HepG2 (cell line): ENCODE measurements around the gene ATIC. TPM values are rescaled to one million over a fixed set of nuclear protein-coding genes. Genes with fewer than 3 reads are reported as not detected.

ENCODE experiments used
- ATAC-seq: fragments of 200-7000 bp; cut with Tn5 transposase; 3 replicates; pipeline ENCODE4 v1.9.1; 2020; ENCODE audit warnings: mild to moderate bottlenecking, moderate library complexity
- BruUV-seq: library from RNA; stranded (reverse); fragments of 400-500 nt; replicated peaks from 2 replicates; lab custom pipeline; 2021; lab: Mats Ljungman, UMichigan
- CTCF ChIA-PET: fragments of 300-600 bp; formaldehyde crosslinking; extraction: SDS; loops from one replicate; lab custom pipeline; 2021; ENCODE audit warnings: low total read pairs, inconsistent platforms, low intra/inter-chr PET ratio; lab: Yijun Ruan, JAX
- POLR2A ChIA-PET: fragments of 350-600 bp; sonication (Branson Sonifier 250); formaldehyde crosslinking; loops from one replicate; lab custom pipeline; 2020; ENCODE audit warnings: antibody characterized with exemption, inconsistent platforms; lab: Yijun Ruan, JAX
- DNase-seq: peaks from one replicate; pipeline ENCODE4 v3.0.0-alpha.2; 2015; ENCODE audit warnings: low spot score
- FAIRE-seq: peaks from 3 replicates; lab custom pipeline; 2011; peaks lifted over from hg19 to GRCh38; lab: Jason Lieb, UNC
- H2AFZ ChIP-seq: one replicate; pipeline ENCODE4 v1.6.1; 2011; ENCODE audit warnings: low read length, inconsistent platforms
- H3K27ac ChIP-seq: fragments of 300-600 bp; 3 replicates; pipeline ENCODE4 v1.8.0; 2011; ENCODE audit warnings: mixed run types, mild to moderate bottlenecking, mixed read lengths, low read length, inconsistent platforms; ENCODE audit not compliant: insufficient read depth; ENCODE audit errors: extremely low read length
- H3K27me3 ChIP-seq, 2 experiments: fragments of 200-600 bp in 1 of 2; 2 replicates in 1 of 2; 3 replicates in 1 of 2; pipeline versions ENCODE4 v1.6.0 to v1.8.0; 2011; ENCODE audit warnings: low read length in 2 of 2, mild to moderate bottlenecking in 2 of 2, moderate library complexity in 2 of 2, inconsistent platforms in 1 of 2; ENCODE audit not compliant: insufficient read depth in 2 of 2, control insufficient read depth in 1 of 2
- H3K36me3 ChIP-seq, 2 experiments: fragments of 200-600 bp in 1 of 2; replicated peaks in 1 of 2; 2 replicates in 1 of 2; 3 replicates in 1 of 2; pipeline versions ENCODE4 v1.5.1 to v1.8.0; 2011; ENCODE audit warnings: low read length in 2 of 2, inconsistent platforms in 1 of 2; ENCODE audit not compliant: insufficient read depth in 2 of 2, control insufficient read depth in 1 of 2
- H3K4me1 ChIP-seq: 2 replicates; pipeline ENCODE4 v1.5.1; 2012; ENCODE audit warnings: low read length, inconsistent platforms; ENCODE audit not compliant: insufficient read depth
- H3K4me2 ChIP-seq: 2 replicates; pipeline ENCODE4 v1.6.0; 2011; ENCODE audit warnings: low read depth, low read length, inconsistent platforms
- H3K4me3 ChIP-seq, 3 experiments: fragments of 200-600 bp in 1 of 3; sonication (generic), shearing (Covaris generic) in 1 of 3; replicated peaks in 1 of 3; 2 replicates each; pipeline ENCODE4 v1.5.1; 2011 to 2016; ENCODE audit warnings: low read length in 3 of 3, inconsistent platforms in 2 of 3, low read depth in 2 of 3, mild to moderate bottlenecking in 2 of 3, control low read depth in 1 of 3, mixed read lengths in 1 of 3; ENCODE audit not compliant: insufficient read depth in 1 of 3
- H3K79me2 ChIP-seq: one replicate; pipeline ENCODE4 v1.6.1; 2011; ENCODE audit warnings: low read length, inconsistent platforms; ENCODE audit not compliant: insufficient read depth
- H3K9ac ChIP-seq: 2 replicates; pipeline ENCODE4 v1.6.0; 2011; ENCODE audit warnings: mild to moderate bottlenecking, low read depth, low read length, inconsistent platforms; ENCODE audit not compliant: insufficient read depth
- H3K9me3 ChIP-seq: 2 replicates; pipeline ENCODE4 v1.5.1; 2012; ENCODE audit warnings: mild to moderate bottlenecking, low read length
- H4K20me1 ChIP-seq: 2 replicates; pipeline ENCODE4 v1.6.0; 2011; ENCODE audit warnings: inconsistent platforms, mild to moderate bottlenecking, low read length, moderate library complexity; ENCODE audit not compliant: insufficient read depth
- ARHGAP35 ChIP-seq: sonication (generic); formaldehyde crosslinking; IDR thresholded peaks from 2 replicates; pipeline ENCODE4 v1.9.0; 2022; ENCODE audit warnings: mild to moderate bottlenecking, inconsistent platforms, moderate library complexity, missing genetic modification reagents, borderline replicate concordance
- FOSL2 ChIP-seq: sonication (generic); formaldehyde crosslinking; IDR thresholded peaks from 2 replicates; pipeline ENCODE4 v1.4.0; 2020; ENCODE audit warnings: missing genetic modification reagents
- FOXC1 ChIP-seq: sonication (generic); formaldehyde crosslinking; IDR thresholded peaks from 2 replicates; pipeline ENCODE4 v1.8.0; 2022; ENCODE audit warnings: mild to moderate bottlenecking, missing genetic modification reagents, borderline replicate concordance
- FOXM1 ChIP-seq: sonication (generic); formaldehyde crosslinking; IDR thresholded peaks from 2 replicates; pipeline ENCODE4 v1.5.0; 2020; ENCODE audit warnings: missing genetic modification reagents
- HMG20A ChIP-seq: IDR thresholded peaks from 2 replicates; pipeline ENCODE4 v1.6.1; 2016; ENCODE audit warnings: borderline replicate concordance
- MXD3 ChIP-seq: IDR thresholded peaks from 2 replicates; pipeline ENCODE4 v1.6.1; 2016; ENCODE audit warnings: mild to moderate bottlenecking, missing biosample characterization, missing genetic modification reagents
- MYC ChIP-seq: sonication (generic); formaldehyde crosslinking; IDR thresholded peaks from 2 replicates; pipeline ENCODE4 v1.9.0; 2021; ENCODE audit warnings: missing genetic modification reagents, borderline replicate concordance
- RXRA ChIP-seq: sonication (generic); formaldehyde crosslinking; IDR thresholded peaks from 2 replicates; pipeline ENCODE4 v1.5.1; 2020; ENCODE audit warnings: missing genetic modification reagents
- TERF1 ChIP-seq: sonication (generic); formaldehyde crosslinking; IDR thresholded peaks from 2 replicates; pipeline ENCODE4 v1.8.0; 2022; ENCODE audit warnings: mild to moderate bottlenecking, missing genetic modification reagents, moderate library complexity
- TFE3 ChIP-seq: IDR thresholded peaks from 2 replicates; pipeline ENCODE4 v1.6.1; 2016
- THYN1 ChIP-seq: sonication (generic); formaldehyde crosslinking; IDR thresholded peaks from 2 replicates; pipeline ENCODE4 v1.8.1; 2023; ENCODE audit warnings: low read depth, mild to moderate bottlenecking, moderate library complexity, missing genetic modification reagents, borderline replicate concordance
- ZBTB8A ChIP-seq: sonication (generic); formaldehyde crosslinking; IDR thresholded peaks from 2 replicates; pipeline ENCODE4 v1.4.0; 2020; ENCODE audit warnings: mild to moderate bottlenecking, low read depth, missing genetic modification reagents, borderline replicate concordance
- ZFAT ChIP-seq: sonication (generic); formaldehyde crosslinking; conservative IDR thresholded peaks from 2 replicates; pipeline ENCODE4 v1.8.1; 2023; ENCODE audit warnings: missing genetic modification reagents, inconsistent platforms
- ZNF333 ChIP-seq: sonication (generic); formaldehyde crosslinking; IDR thresholded peaks from 2 replicates; pipeline ENCODE4 v1.4.0; 2020; ENCODE audit warnings: mild to moderate bottlenecking, missing genetic modification reagents, borderline replicate concordance
- ZNF704 ChIP-seq: sonication (generic); formaldehyde crosslinking; IDR thresholded peaks from 2 replicates; pipeline ENCODE4 v1.8.1; 2023; ENCODE audit warnings: mild to moderate bottlenecking, inconsistent platforms, moderate library complexity, missing genetic modification reagents, borderline replicate concordance
- ZNF790 ChIP-seq: sonication (generic); formaldehyde crosslinking; IDR thresholded peaks from 2 replicates; pipeline ENCODE4 v1.8.0; 2022; ENCODE audit warnings: missing genetic modification reagents, mild to moderate bottlenecking, borderline replicate concordance
- ZNF879 ChIP-seq: sonication (generic); formaldehyde crosslinking; IDR thresholded peaks from 2 replicates; pipeline ENCODE4 v1.8.1; 2023; ENCODE audit warnings: missing genetic modification reagents
- WGBS: methylation state at CpG from one replicate; pipeline ENCODE4 v1.1.6; 2017; ENCODE audit warnings: low lambda C conversion rate; 5-methylcytosine and 5-hydroxymethylcytosine counted together
- in situ Hi-C: cut with HindIII; loops from 2 replicates; pipeline ENCODE4 v1.10.0; 2017; ENCODE audit warnings: low pct_unique_long_range_greater_than_20kb; ENCODE audit not compliant: extremely low pct_ligation_motif_present
- intact Hi-C: fragments of 100-400 bp; cut with micrococcal nuclease; formaldehyde crosslinking; loops from one replicate; pipeline ENCODE4 v1.10.0; 2022; ENCODE audit not compliant: unreplicated experiment
- polyA plus RNA-seq, 8 experiments: library from polyadenylated mRNA; depleted of rRNA in 3 of 8; stranded (reverse) in 7 of 8; unstranded in 1 of 8; fragments of >200 nt; fragmentation: Illumina TruSeq in 4 of 8; extraction: Trizol in 4 of 8; gene quantifications; 2 replicates each; pipeline versions ENCODE4 v1.2.1 to v1.2.3, GENCODE V29; 2011 to 2016; ENCODE audit warnings: low read depth in 4 of 8, missing spikeins in 1 of 8, mixed read lengths in 1 of 8; ENCODE audit not compliant: insufficient read depth in 1 of 8
- total RNA-seq, 5 experiments: library from RNA; depleted of rRNA; stranded (reverse); fragments of >200 nt; fragmentation: Illumina TruSeq; extraction: Trizol; gene quantifications; 2 replicates each; pipeline ENCODE4 v1.2.3, GENCODE V29; 2016; ENCODE audit warnings: low read depth in 1 of 5

Gene ATIC
- total and polyA plus RNA-seq, 2 of the 13 experiments (the other 11 are each of a cell fraction or from before 2014, with no cell fraction given), result 89.8 to 146 TPM

- TF ChIP-seq ZNF704 (CRISPR knock-in tag) (no peak), MYC (CRISPR knock-in tag) (no peak), MXD3 (CRISPR knock-in tag) (no peak), FOXM1 (CRISPR knock-in tag) (no peak), ARHGAP35 (no peak)
- TF ChIP-seq, all 625 proteins: peak for 0
These were observed 36.0 kb upstream of the ATIC start (continued) for GRCh38 chr2:215275824-215276223.

- ATAC-seq, result no peak
- Histone ChIP-seq H4K20me1 (no peaks in the 10 kb centered on the region), H3K27ac (no peak overlapping the region), H3K9ac (no peak overlapping the region), H3K79me2 (no peaks in the 10 kb centered on the region), H2AFZ (no peak overlapping the region), H3K4me3 (no peak overlapping the region), H3K36me3 (no peaks in the 10 kb centered on the region), H3K27me3 (no peaks in the 10 kb centered on the region; a peak in 1 of 5 replicates), H3K4me2 (no peak overlapping the region), H3K9me3 (no peaks in the 10 kb centered on the region), H3K4me1 (no peaks in the 10 kb centered on the region)
- WGBS, result 3% methylated on average over 3 of the region's 3 CpGs
- BruUV-seq, result no TSS peak
- POLR2A ChIA-PET, result no interaction called here
- in situ Hi-C loops, result no loop called here
- peak; percentile 4 for FAIRE-seq
- CTCF ChIA-PET, result no interaction called here
- DNase-seq, result no peak
- intact Hi-C loops, result no loop called here
- TF ChIP-seq TFE3 (CRISPR knock-in tag), result no peak
- no peak for TF ChIP-seq RXRA (CRISPR knock-in tag)
- TF ChIP-seq ZNF333 (CRISPR knock-in tag), result no peak
- TF ChIP-seq THYN1 (CRISPR knock-in tag), result no peak
- TF ChIP-seq FOXC1 (CRISPR knock-in tag), result no peak
- no peak for TF ChIP-seq TERF1 (CRISPR knock-in tag)
- TF ChIP-seq ZBTB8A (CRISPR knock-in tag), result no peak
- no peak for TF ChIP-seq FOSL2 (CRISPR knock-in tag)
- no peak for TF ChIP-seq ZNF790 (CRISPR knock-in tag)
- no peak for TF ChIP-seq ZFAT (CRISPR knock-in tag)
- TF ChIP-seq HMG20A (CRISPR knock-in tag), result no peak
- TF ChIP-seq ZNF879 (CRISPR knock-in tag), result no peak
These were observed 33.9 kb upstream of the ATIC start for GRCh38 chr2:215277944-215278343.
